Ovary (tissue), 3 donors: ENCODE data around the gene EML6.

ENCODE experiments used
- CTCF ChIP-seq, 3 donors: fragments of 450-650 bp in 2 of 3; fragments of 200-600 bp in 1 of 3; IDR thresholded peaks; one replicate each; pipeline versions ENCODE4 v1.5.1 to v1.8.0; 2016 to 2022; ENCODE audit warnings: antibody characterized with exemption in 3 of 3, mild to moderate bottlenecking in 1 of 3
- EP300 ChIP-seq: sonication (generic); formaldehyde crosslinking; IDR thresholded peaks from one replicate; pipeline ENCODE4 v1.6.1; 2017; ENCODE audit warnings: antibody characterized with exemption
- POLR2A ChIP-seq: fragments of 450-650 bp; IDR thresholded peaks from one replicate; pipeline ENCODE4 v1.6.1; 2017; ENCODE audit warnings: antibody characterized with exemption, mild to moderate bottlenecking, moderate library complexity
- donor health status: DM: no; HTN: no; CAD: no.

- TF ChIP-seq CTCF (IDR thresholded peaks at IDR 0.05), result no peak
- TF ChIP-seq POLR2A, result no peak
- TF ChIP-seq EP300, result no peak
Observed at GRCh38 chr2:54675738-54676137, 47.7 kb upstream of the EML6 start.
